Measurements from ENCODE around the gene PGLYRP1.

The PGLYRP1 gene

DNA sequence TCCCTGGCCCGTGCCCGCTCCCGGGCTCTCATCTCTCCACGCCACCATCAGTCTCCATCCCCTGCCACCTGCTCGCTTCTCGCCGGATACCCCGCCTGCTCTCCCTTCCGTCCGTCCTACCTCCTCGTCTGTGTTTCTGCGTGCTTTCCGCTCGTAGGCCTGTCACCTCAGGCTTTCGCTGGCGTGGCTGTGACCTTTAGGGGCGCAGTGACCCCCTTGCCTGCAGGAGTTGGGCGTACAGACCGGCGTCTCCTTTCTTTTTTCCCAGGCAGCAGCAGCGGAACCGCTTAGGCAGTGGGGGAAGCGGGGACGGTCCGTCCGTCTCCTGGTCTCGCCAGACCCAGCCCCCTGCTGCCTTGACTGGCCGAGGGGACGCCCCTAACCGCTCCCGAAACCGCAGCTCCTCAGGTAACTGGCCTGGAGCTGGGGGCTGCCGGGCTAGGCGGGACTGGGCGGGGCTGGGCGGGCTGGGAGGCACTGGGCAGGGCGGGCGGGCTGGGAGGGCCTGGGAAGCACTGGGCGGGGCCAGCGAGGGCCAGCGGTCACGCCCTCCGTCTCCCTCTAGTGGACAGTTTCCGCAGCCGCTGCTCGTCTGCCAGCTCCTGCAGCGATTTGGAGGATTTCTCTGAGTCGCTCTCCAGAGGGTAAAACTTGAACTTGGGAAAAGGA is 6.3 kb downstream of the PGLYRP1 start:
- H3K4me3 ChIP-seq (ENCODE audit: low read depth, low read length), result peak overlapping the region; percentile 51
- TF ChIP-seq, protein P1, sequence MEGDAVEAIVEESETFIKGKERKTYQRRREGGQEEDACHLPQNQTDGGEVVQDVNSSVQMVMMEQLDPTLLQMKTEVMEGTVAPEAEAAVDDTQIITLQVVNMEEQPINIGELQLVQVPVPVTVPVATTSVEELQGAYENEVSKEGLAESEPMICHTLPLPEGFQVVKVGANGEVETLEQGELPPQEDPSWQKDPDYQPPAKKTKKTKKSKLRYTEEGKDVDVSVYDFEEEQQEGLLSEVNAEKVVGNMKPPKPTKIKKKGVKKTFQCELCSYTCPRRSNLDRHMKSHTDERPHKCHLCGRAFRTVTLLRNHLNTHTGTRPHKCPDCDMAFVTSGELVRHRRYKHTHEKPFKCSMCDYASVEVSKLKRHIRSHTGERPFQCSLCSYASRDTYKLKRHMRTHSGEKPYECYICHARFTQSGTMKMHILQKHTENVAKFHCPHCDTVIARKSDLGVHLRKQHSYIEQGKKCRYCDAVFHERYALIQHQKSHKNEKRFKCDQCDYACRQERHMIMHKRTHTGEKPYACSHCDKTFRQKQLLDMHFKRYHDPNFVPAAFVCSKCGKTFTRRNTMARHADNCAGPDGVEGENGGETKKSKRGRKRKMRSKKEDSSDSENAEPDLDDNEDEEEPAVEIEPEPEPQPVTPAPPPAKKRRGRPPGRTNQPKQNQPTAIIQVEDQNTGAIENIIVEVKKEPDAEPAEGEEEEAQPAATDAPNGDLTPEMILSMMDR (conservative IDR thresholded peaks at IDR 0.05; ENCODE audit: low read depth, low read length), result peak; percentile 83
- DNase-seq (ENCODE audit: low read depth), result peak; percentile 82

- no peak for DNase-seq (ENCODE audit: low read depth)
- H3K4me3 ChIP-seq (ENCODE audit: low read depth, low read length), result peak overlapping the region; percentile 51
- TF ChIP-seq, protein P1 (conservative IDR thresholded peaks at IDR 0.05; ENCODE audit: low read depth, low read length), result no peak
Observed at GRCh38 chr19:46015687-46016425, 7.0 kb downstream of the PGLYRP1 start.

- peak; percentile 18 for DNase-seq (ENCODE audit: low read depth)
- TF ChIP-seq, protein P1 (conservative IDR thresholded peaks at IDR 0.05; ENCODE audit: low read depth, low read length), result no peak
- peak overlapping the region; percentile 35 for H3K4me3 ChIP-seq (ENCODE audit: low read depth, low read length)
Observed at GRCh38 chr19:46014941-46015686, 7.7 kb downstream of the PGLYRP1 start.

GRCh38 chr19:46014534-46014933 is 8.3 kb downstream of the PGLYRP1 start:
- no peak for DNase-seq (ENCODE audit: low read depth)
- TF ChIP-seq, protein P1 (conservative IDR thresholded peaks at IDR 0.05; ENCODE audit: low read depth, low read length), result no peak
- H3K4me3 ChIP-seq (ENCODE audit: low read depth, low read length), result no peak overlapping the region

- no peak overlapping the region for H3K4me3 ChIP-seq (ENCODE audit: low read depth, low read length)
- DNase-seq (ENCODE audit: low read depth), result peak; percentile 82
- TF ChIP-seq, protein P1 (conservative IDR thresholded peaks at IDR 0.05; ENCODE audit: low read depth, low read length), result peak; percentile 84
Observed at GRCh38 chr19:46009530-46010510, 13.0 kb downstream of the PGLYRP1 start.

GRCh38 chr19:46006411-46006810 is 16.4 kb downstream of the PGLYRP1 start:
- no peak overlapping the region for H3K4me3 ChIP-seq (ENCODE audit: low read depth, low read length)
- TF ChIP-seq, protein P1 (conservative IDR thresholded peaks at IDR 0.05; ENCODE audit: low read depth, low read length), result no peak
- no peak for DNase-seq (ENCODE audit: low read depth)

All from choroid plexus epithelial cell (primary cell).